CD4-positive, alpha-beta T cell (primary cell): Measurements from ENCODE around the gene ERC2. TPM values are rescaled to one million over a fixed set of nuclear protein-coding genes. Genes with fewer than 3 reads are reported as not detected.

Source experiments
- ATAC-seq: fragments of 200-7000 bp; cut with Tn5 transposase; one replicate; pipeline ENCODE4 v1.10.0; 2022; ENCODE audit warnings: mild to moderate bottlenecking; ENCODE audit not compliant: poor library complexity
- CTCF ChIA-PET: fragments of 350-600 bp; sonication (Branson Sonifier 250); formaldehyde crosslinking; loops from one replicate; lab custom pipeline; 2021; ENCODE audit warnings: antibody characterized with exemption, inconsistent platforms; lab: Charles Lee
- POLR2A ChIA-PET: fragments of 350-600 bp; sonication (Branson Sonifier 250); formaldehyde crosslinking; loops from one replicate; lab custom pipeline; 2021; ENCODE audit warnings: antibody characterized with exemption, inconsistent platforms; lab: Charles Lee
- DNase-seq, 14 experiments: peaks; one replicate each; pipeline ENCODE4 v3.0.0-alpha.2; 2013 to 2020; ENCODE audit warnings: mixed read lengths in 2 of 14
- H3K27ac ChIP-seq, 2 donors: one replicate each; pipeline versions ENCODE4 v1.5.1 to v1.7.0; 2013; ENCODE audit warnings: low read length in 2 of 2, low read depth in 1 of 2, mild to moderate bottlenecking in 1 of 2
- H3K27me3 ChIP-seq, 2 experiments: 1 replicate in 1 of 2; 2 replicates in 1 of 2; pipeline versions ENCODE4 v1.6.1 to v1.7.0; 2013; ENCODE audit warnings: low read length in 2 of 2, control low read depth in 1 of 2, mild to moderate bottlenecking in 1 of 2, moderate library complexity in 1 of 2; ENCODE audit not compliant: insufficient read depth in 2 of 2, control insufficient read depth in 1 of 2
- H3K36me3 ChIP-seq: one replicate; pipeline ENCODE4 v1.6.1; 2013; ENCODE audit warnings: low read length, control low read depth; ENCODE audit not compliant: insufficient read depth
- H3K4me1 ChIP-seq: one replicate; pipeline ENCODE4 v1.6.1; 2013; ENCODE audit warnings: low read length, control low read depth; ENCODE audit not compliant: insufficient read depth
- H3K4me3 ChIP-seq: one replicate; pipeline ENCODE4 v1.5.1; 2013; ENCODE audit warnings: mild to moderate bottlenecking, low read length, moderate library complexity
- H3K9me3 ChIP-seq, 2 experiments: 1 replicate in 1 of 2; 2 replicates in 1 of 2; pipeline versions ENCODE4 v1.6.1 to v1.7.0; 2013; ENCODE audit warnings: low read length in 2 of 2, mild to moderate bottlenecking in 2 of 2, control low read depth in 1 of 2, moderate library complexity in 1 of 2; ENCODE audit not compliant: control insufficient read depth in 1 of 2, insufficient read depth in 1 of 2
- H3K27ac Mint-ChIP-seq: one replicate; pipeline ENCODE4 v1.8.0; 2020; ENCODE audit warnings: mixed read lengths
- H3K27me3 Mint-ChIP-seq: one replicate; pipeline ENCODE4 v1.8.0; 2021; ENCODE audit warnings: mixed read lengths
- H3K36me3 Mint-ChIP-seq: one replicate; pipeline ENCODE4 v1.8.0; 2021; ENCODE audit warnings: low read depth, mixed read lengths
- H3K4me1 Mint-ChIP-seq: one replicate; pipeline ENCODE4 v1.8.0; 2021; ENCODE audit warnings: low read depth, mixed read lengths
- H3K4me3 Mint-ChIP-seq: one replicate; pipeline ENCODE4 v1.8.0; 2020; ENCODE audit warnings: mild to moderate bottlenecking, mixed read lengths
- H3K9me3 Mint-ChIP-seq: one replicate; pipeline ENCODE4 v1.8.0; 2020; ENCODE audit warnings: mixed read lengths
- CTCF ChIP-seq: fragments of 200-600 bp; IDR thresholded peaks from one replicate; pipeline ENCODE4 v1.8.0; 2022; ENCODE audit warnings: antibody characterized with exemption, mild to moderate bottlenecking
- intact Hi-C, 2 experiments: fragments of 100-400 bp; cut with DNase I in 1 of 2; cut with micrococcal nuclease in 1 of 2; formaldehyde crosslinking; loops; one replicate each; pipeline versions ENCODE4 v1.15.1 to v1.9.0; 2023 to 2025; cut with DNase I, micrococcal nuclease
- total RNA-seq, 174 experiments: library from RNA in 2 of 174; stranded (reverse) in 2 of 174; gene quantifications; one replicate each; pipeline ENCODE4 v1.2.3 and lab custom pipeline; 2021 to 2026

ERC2 gene
- total RNA-seq, 2 experiments from 2014 or later, result not detected

- Histone ChIP-seq H3K4me1 (no peaks in the 10 kb centered on the region), H3K27ac (no peak overlapping the region), H3K4me3 (no peak overlapping the region), H3K27me3 (no peaks in the 10 kb centered on the region), H3K9me3 (no peaks in the 10 kb centered on the region), H3K36me3 (no peaks in the 10 kb centered on the region)
- intact Hi-C loops, result no loop called here
- POLR2A ChIA-PET, result no interaction called here
- TF ChIP-seq CTCF, result no peak
- CTCF ChIA-PET, result no interaction called here
- DNase-seq (no peak), ATAC-seq (no peak)
- Mint-ChIP-seq H3K4me1 (no peaks in the 10 kb centered on the region), H3K36me3 (no peaks in the 10 kb centered on the region), H3K9me3 (no peaks in the 10 kb centered on the region), H3K27me3 (no peaks in the 10 kb centered on the region), H3K4me3 (no peak overlapping the region), H3K27ac (no peak overlapping the region)
These were observed 479.4 kb downstream of the ERC2 start for GRCh38 chr3:55988905-55989304.

- POLR2A ChIA-PET, result no interaction called here
These were observed 483.6 kb downstream of the ERC2 start for GRCh38 chr3:55984626-55985025.

GRCh38 chr3:55978953-55979352, 489.3 kb downstream of the ERC2 start:
- Histone ChIP-seq H3K27ac (no peak overlapping the region), H3K27me3 (no peaks in the 10 kb centered on the region), H3K36me3 (no peaks in the 10 kb centered on the region), H3K4me1 (no peaks in the 10 kb centered on the region), H3K9me3 (peaks cover 0 to 4% of the 10 kb centered on the region in 2 experiments), H3K4me3 (no peak overlapping the region)
- intact Hi-C loops, result no loop called here
- no peak overlapping the region for H3K4me3 Mint-ChIP-seq
- no peaks in the 10 kb centered on the region for H3K36me3 Mint-ChIP-seq
- no peak overlapping the region for H3K27ac Mint-ChIP-seq
- DNase-seq (no peak), ATAC-seq (no peak)
- H3K4me1 Mint-ChIP-seq, result no peaks in the 10 kb centered on the region
- CTCF ChIA-PET, result no interaction called here
- POLR2A ChIA-PET, result no interaction called here
- peaks cover 8% of the 10 kb centered on the region for H3K27me3 Mint-ChIP-seq
- peaks cover 3% of the 10 kb centered on the region for H3K9me3 Mint-ChIP-seq
- no peak for TF ChIP-seq CTCF

More at GRCh38 chr3:55984626-55985025, 483.6 kb downstream of the ERC2 start:
- TF ChIP-seq CTCF, result no peak
- Histone ChIP-seq H3K4me1 (no peaks in the 10 kb centered on the region), H3K27ac (no peak overlapping the region), H3K9me3 (peaks cover 0 to 4% of the 10 kb centered on the region in 2 experiments), H3K36me3 (no peaks in the 10 kb centered on the region), H3K4me3 (no peak overlapping the region), H3K27me3 (no peaks in the 10 kb centered on the region)
- CTCF ChIA-PET, result no interaction called here
- no peaks in the 10 kb centered on the region for H3K36me3 Mint-ChIP-seq
- DNase-seq (no peak), ATAC-seq (no peak)
- no peaks in the 10 kb centered on the region for H3K4me1 Mint-ChIP-seq
- no peak overlapping the region for H3K4me3 Mint-ChIP-seq
- intact Hi-C loops, result no loop called here
- peaks cover 8% of the 10 kb centered on the region for H3K27me3 Mint-ChIP-seq
- no peaks in the 10 kb centered on the region for H3K9me3 Mint-ChIP-seq
- no peak overlapping the region for H3K27ac Mint-ChIP-seq
